Right cardiac atrium (tissue), 5 donors: ENCODE data around the gene SLC4A5. TPM values are rescaled to one million over a fixed set of nuclear protein-coding genes. Genes with fewer than 3 reads are reported as not detected.

Experiments used
- ATAC-seq, 2 donors: fragments of 200-7000 bp; cut with Tn5 transposase; one replicate each; pipeline versions ENCODE4 v1.8.0 to v1.9.1; 2020; ENCODE audit warnings: moderate library complexity in 2 of 2, mild to moderate bottlenecking in 1 of 2
- DNase-seq, 3 donors: peaks; one replicate each; pipeline ENCODE4 v3.0.0-alpha.2; 2020
- H3K27ac ChIP-seq: one replicate; pipeline ENCODE4 v1.5.1; 2013; ENCODE audit warnings: mild to moderate bottlenecking, low read length, control low read depth, moderate library complexity
- H3K27me3 ChIP-seq: one replicate; pipeline ENCODE4 v1.6.1; 2013; ENCODE audit not compliant: control insufficient read depth, insufficient read depth
- H3K4me1 ChIP-seq: one replicate; pipeline ENCODE4 v1.6.1; 2013; ENCODE audit warnings: low read length; ENCODE audit not compliant: control insufficient read depth, insufficient read depth
- H3K4me3 ChIP-seq: one replicate; pipeline ENCODE4 v1.5.1; 2013; ENCODE audit warnings: low read length, control low read depth
- H3K9me3 ChIP-seq: one replicate; pipeline ENCODE4 v1.6.1; 2013; ENCODE audit warnings: low read length; ENCODE audit not compliant: control insufficient read depth
- WGBS: extraction: QIAGEN DNeasy Blood & Tissue Kit; methylation state at CpG from one replicate; pipeline ENCODE4 v1.1.7; 2013; 5-methylcytosine and 5-hydroxymethylcytosine counted together
- intact Hi-C, 4 donors: fragments of 100-400 bp; cut with DNase I; formaldehyde crosslinking; loops; one replicate each; pipeline versions ENCODE4 v1.11.0 to v1.14.0; 2022 to 2023
- polyA plus RNA-seq: library from polyadenylated mRNA; stranded (reverse); fragments of 200-250 nt; gene quantifications from one replicate; pipeline ENCODE4 v1.2.3, GENCODE V29; 2013
- total RNA-seq, 4 donors: library from RNA; stranded (reverse); fragmentation: NEBNext Ultra II Directional; extraction: Animal tissue kit (Norgen Biotek cat#: 25700); gene quantifications; one replicate each; pipeline ENCODE4 v1.2.1, GENCODE V29; 2021
- donor health status: healthy with polysubstance abuse.
- donor health status: DM: no; HTN: yes; CAD: no.
- donor health status: DM: no; HTN: no; CAD: no.
- donor health status: DM: no; HTN: yes; CAD: no; lungs with severe emphysema.
- donor health status: DM: yes; HTN: yes; CAD: no.

Gene SLC4A5
- total and polyA plus RNA-seq, 5 donors = 0.29 to 2.8 (median 1.1) TPM

DNA sequence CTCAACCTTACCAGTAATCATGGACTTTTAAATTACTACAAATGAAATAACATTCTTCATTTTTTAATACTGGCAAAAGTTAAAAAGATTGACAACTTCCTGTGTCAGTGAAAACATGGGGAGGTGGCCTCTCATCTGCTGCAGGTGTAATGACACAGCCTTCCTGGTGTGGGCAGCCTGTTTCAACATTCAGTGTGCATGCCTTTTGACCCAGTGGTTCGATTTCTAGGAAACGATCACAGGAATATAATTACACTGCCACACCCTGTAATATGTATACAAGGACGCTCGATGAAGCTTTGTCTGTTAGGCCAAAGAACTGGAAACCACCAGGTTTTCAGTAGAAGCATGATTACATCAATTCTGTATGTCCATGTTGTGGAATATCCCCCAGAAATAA lies 76.1 kb downstream of the SLC4A5 start:
- intact Hi-C loops = no loop called here
- no peak for DNase-seq
- WGBS = 48% methylated on average over 4 of the region's 4 CpGs

GRCh38 chr2:74264281-74264680 lies 78.9 kb downstream of the SLC4A5 start:
- WGBS = 39% methylated on average over 1 of the region's 1 CpG
- Histone ChIP-seq H3K27me3 (no peaks in the 10 kb centered on the region), H3K4me1 (no peaks in the 10 kb centered on the region), H3K9me3 (no peaks in the 10 kb centered on the region), H3K27ac (no peak overlapping the region), H3K4me3 (no peak overlapping the region)
- intact Hi-C loops = no loop called here
- ATAC-seq = no peak
- no peak for DNase-seq

More for the DNA sequence above, 76.1 kb downstream of the SLC4A5 start:
- Histone ChIP-seq H3K27me3 (no peaks in the 10 kb centered on the region), H3K9me3 (no peaks in the 10 kb centered on the region), H3K4me3 (no peak overlapping the region), H3K4me1 (no peaks in the 10 kb centered on the region), H3K27ac (no peak overlapping the region)
- ATAC-seq = peak in 1 of 2 donors; percentile 48

DNA sequence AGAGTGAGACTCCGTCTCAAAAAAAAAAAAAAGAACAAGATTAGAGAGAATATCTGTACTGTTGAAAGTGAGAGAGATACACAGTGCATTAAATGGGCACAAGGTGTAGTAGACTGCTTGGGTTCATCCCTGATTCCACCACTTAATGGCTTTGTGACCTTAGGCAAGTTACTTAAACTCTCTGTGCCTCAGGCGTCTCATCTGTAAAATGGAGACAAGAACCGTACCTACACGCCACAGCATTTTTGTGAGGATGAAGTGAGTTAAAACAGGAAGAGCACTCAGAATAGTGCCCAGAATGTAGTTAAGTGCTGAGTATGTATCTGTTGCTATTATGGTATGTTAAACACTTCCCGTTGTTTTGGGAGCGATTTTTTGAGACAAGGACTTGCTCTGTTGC lies 80.5 kb downstream of the SLC4A5 start:
- H3K27ac ChIP-seq = no peak overlapping the region
- no peaks in the 10 kb centered on the region for H3K27me3 ChIP-seq
- WGBS = 92% methylated on average over 6 of the region's 6 CpGs
- H3K9me3 ChIP-seq = no peaks in the 10 kb centered on the region
- intact Hi-C loops = no loop called here
- H3K4me1 ChIP-seq = no peaks in the 10 kb centered on the region
- DNase-seq (no peak), ATAC-seq (no peak)
- H3K4me3 ChIP-seq = no peak overlapping the region

- 53% methylated on average over 6 of the region's 6 CpGs for WGBS
- no peaks in the 10 kb centered on the region for H3K27me3 ChIP-seq
- no peak overlapping the region for H3K4me3 ChIP-seq
- no peaks in the 10 kb centered on the region for H3K9me3 ChIP-seq
- ATAC-seq = peak; percentile 30 to 63
- DNase-seq = peak in 1 of 3 donors; percentile 70
- no peak overlapping the region for H3K27ac ChIP-seq
- H3K4me1 ChIP-seq = no peaks in the 10 kb centered on the region
- intact Hi-C loops = no loop called here
Measured at GRCh38 chr2:74261204-74261864, 81.9 kb downstream of the SLC4A5 start.

DNA sequence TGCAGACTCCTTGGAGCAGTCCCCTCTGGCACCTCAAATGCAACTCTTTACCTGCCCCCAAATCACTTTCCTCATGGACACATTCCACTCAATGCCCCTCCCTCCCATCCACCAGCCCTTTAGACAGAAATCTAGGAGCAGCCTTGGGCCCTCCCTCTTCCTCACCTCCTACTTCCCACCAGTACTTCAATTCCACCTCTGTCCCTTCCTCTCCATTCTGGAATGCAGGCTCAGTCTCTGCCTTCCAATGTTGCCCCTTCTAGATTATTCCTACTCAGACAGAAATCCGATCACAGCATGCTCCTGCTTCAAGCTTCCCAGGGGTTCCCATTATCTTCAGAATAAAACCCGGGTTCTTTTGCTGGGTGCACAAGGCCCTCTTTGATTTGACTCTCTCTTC lies 82.7 kb downstream of the SLC4A5 start:
- intact Hi-C loops = no loop called here
- no peak for DNase-seq
- Histone ChIP-seq H3K27me3 (no peaks in the 10 kb centered on the region), H3K9me3 (no peaks in the 10 kb centered on the region), H3K4me1 (no peaks in the 10 kb centered on the region), H3K4me3 (no peak overlapping the region), H3K27ac (no peak overlapping the region)
- ATAC-seq = no peak
- WGBS = 61% methylated on average over 2 of the region's 2 CpGs

DNA sequence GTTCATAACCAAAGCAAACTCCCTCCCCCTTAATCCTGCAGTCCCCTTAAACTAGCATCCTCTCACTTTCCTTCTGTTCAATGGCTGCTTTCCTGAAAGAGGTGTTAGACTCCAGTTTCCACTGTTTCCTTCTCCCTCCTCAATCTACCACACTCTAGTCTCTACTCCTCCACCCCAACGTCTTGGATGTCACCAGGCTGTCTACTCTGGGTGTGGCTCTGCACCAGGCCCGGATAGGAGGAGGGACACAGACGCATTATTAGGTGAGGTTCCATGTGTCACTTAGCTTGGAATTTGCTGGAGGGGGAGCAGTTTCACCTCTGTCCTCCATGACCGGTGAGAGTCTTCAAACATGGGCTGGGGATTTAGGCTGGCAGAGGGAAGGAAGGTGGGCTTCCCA lies 83.5 kb downstream of the SLC4A5 start:
- H3K27ac ChIP-seq = no peak overlapping the region
- WGBS = 88% methylated on average over 4 of the region's 4 CpGs
- intact Hi-C loops = loop anchor here in 1 of 4 donors (10.0 kb wide), 1 partner anchor 75 kb away; no protein-coding TSS in a partner anchor
- H3K4me1 ChIP-seq = no peaks in the 10 kb centered on the region
- H3K4me3 ChIP-seq = no peak overlapping the region
- ATAC-seq = no peak
- no peak for DNase-seq
- H3K9me3 ChIP-seq = no peaks in the 10 kb centered on the region
- no peaks in the 10 kb centered on the region for H3K27me3 ChIP-seq

DNA sequence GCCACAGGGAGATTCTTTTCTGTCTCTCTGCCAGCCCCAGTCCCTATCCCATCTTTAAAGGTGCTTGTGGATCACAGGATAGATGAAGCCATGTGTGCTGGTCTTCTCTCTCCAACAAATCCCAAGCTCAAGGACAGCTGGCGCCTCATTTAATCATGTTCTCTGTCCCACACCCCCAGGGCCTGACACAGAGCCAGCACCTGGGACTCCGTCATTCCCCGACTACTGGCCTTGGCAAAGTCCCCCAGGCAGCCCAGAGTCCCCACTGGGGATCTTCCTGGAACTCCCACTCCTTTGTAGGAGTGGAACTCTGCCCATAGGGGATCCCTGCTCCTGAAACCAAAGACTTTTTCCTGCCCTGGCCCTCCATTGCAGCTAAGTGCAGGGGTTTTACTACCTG lies 84.0 kb downstream of the SLC4A5 start:
- Histone ChIP-seq H3K4me3 (no peak overlapping the region), H3K4me1 (peaks cover under 1% of the 10 kb centered on the region), H3K27me3 (no peaks in the 10 kb centered on the region), H3K9me3 (no peaks in the 10 kb centered on the region), H3K27ac (no peak overlapping the region)
- DNase-seq (no peak), ATAC-seq (no peak)
- intact Hi-C loops = loop anchor here in 1 of 4 donors (10.0 kb wide), 1 partner anchor 76 kb away; no protein-coding TSS in a partner anchor
- WGBS = 86% methylated on average over 3 of the region's 3 CpGs

- H3K27me3 ChIP-seq = no peaks in the 10 kb centered on the region
- no peaks in the 10 kb centered on the region for H3K9me3 ChIP-seq
- H3K27ac ChIP-seq = no peak overlapping the region
- 82% methylated on average over 18 of the region's 18 CpGs for WGBS
- DNase-seq (no peak), ATAC-seq (no peak)
- peaks cover 1% of the 10 kb centered on the region for H3K4me1 ChIP-seq
- intact Hi-C loops = loop anchor here in 1 of 4 donors (10.0 kb wide), 1 partner anchor 79 kb away; no protein-coding TSS in a partner anchor
- H3K4me3 ChIP-seq = no peak overlapping the region
Measured at GRCh38 chr2:74255660-74256213, 87.5 kb downstream of the SLC4A5 start.

DNA sequence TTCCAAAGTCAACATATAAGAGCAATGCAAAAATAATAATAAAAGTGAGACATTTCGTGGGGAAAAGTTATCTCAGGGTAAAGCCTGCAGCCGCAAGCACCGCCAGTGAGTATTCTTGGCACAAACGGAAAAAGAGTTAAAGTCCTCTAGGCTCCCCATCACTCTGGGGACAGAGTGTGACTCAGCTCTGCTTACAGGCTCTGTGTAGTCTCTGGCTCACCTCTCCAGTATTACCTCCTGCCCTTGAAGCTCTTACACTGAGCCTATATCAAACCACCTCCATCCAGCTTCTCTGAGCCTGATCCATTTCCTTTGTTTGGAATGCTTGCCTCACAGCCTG lies 89.3 kb downstream of the SLC4A5 start:
- Histone ChIP-seq H3K27me3 (no peaks in the 10 kb centered on the region), H3K4me1 (peaks cover 1% of the 10 kb centered on the region), H3K9me3 (no peaks in the 10 kb centered on the region), H3K4me3 (no peak overlapping the region), H3K27ac (no peak overlapping the region)
- WGBS = 57% methylated on average over 4 of the region's 4 CpGs
- ATAC-seq (peak in 1 of 2 donors; percentile 28), DNase-seq (no peak)
- intact Hi-C loops = loop anchor here in 3 of 4 donors (5.0 to 10.0 kb wide), 3 partner anchors 78 to 83 kb away; no protein-coding TSS in a partner anchor

GRCh38 chr2:74253306-74253970 lies 89.8 kb downstream of the SLC4A5 start:
- DNase-seq (no peak), ATAC-seq (no peak)
- H3K27ac ChIP-seq = no peak overlapping the region
- H3K4me3 ChIP-seq = no peak overlapping the region
- H3K4me1 ChIP-seq = peaks cover 1% of the 10 kb centered on the region
- intact Hi-C loops = loop anchor here in 3 of 4 donors (5.0 to 10.0 kb wide), 3 partner anchors 79 to 84 kb away; no protein-coding TSS in a partner anchor
- 59% methylated on average over 7 of the region's 7 CpGs for WGBS
- H3K27me3 ChIP-seq = no peaks in the 10 kb centered on the region
- no peaks in the 10 kb centered on the region for H3K9me3 ChIP-seq

DNA sequence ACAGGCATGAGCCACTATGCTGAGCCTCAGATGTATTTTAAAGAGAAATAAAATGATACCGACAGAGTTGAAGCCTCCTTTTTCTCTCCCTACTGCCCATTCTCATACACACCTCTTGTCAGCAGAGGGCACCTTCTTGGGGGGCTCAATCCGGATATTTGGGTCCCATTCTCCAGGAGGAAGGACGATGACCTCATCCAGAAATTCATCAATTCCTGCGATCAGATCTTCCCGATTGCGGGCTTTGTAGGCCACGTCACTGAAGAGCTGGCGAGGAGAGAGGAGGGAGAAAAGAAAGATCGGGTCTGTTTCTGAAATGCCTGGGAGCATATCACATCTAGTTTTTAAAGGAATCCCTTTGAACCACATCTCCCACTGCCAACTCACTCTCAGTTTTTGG lies 90.4 kb downstream of the SLC4A5 start:
- Histone ChIP-seq H3K4me3 (no peak overlapping the region), H3K27me3 (no peaks in the 10 kb centered on the region), H3K4me1 (peaks cover 1% of the 10 kb centered on the region), H3K9me3 (no peaks in the 10 kb centered on the region), H3K27ac (no peak overlapping the region)
- ATAC-seq = no peak
- DNase-seq = no peak
- intact Hi-C loops = loop anchor here in 3 of 4 donors (5.0 to 10.0 kb wide), 3 partner anchors 79 to 84 kb away; no protein-coding TSS in a partner anchor
- WGBS = 77% methylated on average over 9 of the region's 9 CpGs
